OCI-LY3 (cell line): ENCODE measurements around the gene ATP11C.
"Not testable (repeated sequence)": the region's sequence is repeated elsewhere in the genome, so short reads cannot be mapped to it uniquely, and the experiment has no call there.

Experiments
- H2AFZ ChIP-seq: fragments of 200-600, 300-600 bp; shearing (Covaris generic); 2 replicates; pipeline ENCODE4 v1.6.0; 2014; ENCODE audit warnings: antibody characterized with exemption, low read depth, low read length
- H3K27ac ChIP-seq: fragments of 200-600, 300-600 bp; sonication (generic); 2 replicates; pipeline ENCODE4 v1.5.1; 2014; ENCODE audit warnings: mild to moderate bottlenecking, low read length, moderate library complexity, mixed read lengths
- H3K27me3 ChIP-seq: fragments of 200-600, 300-600 bp; sonication (generic); 2 replicates; pipeline ENCODE4 v1.6.1; 2014; ENCODE audit warnings: low read depth, low read length, mixed read lengths
- H3K36me3 ChIP-seq: fragments of 200-600, 300-600 bp; sonication (generic); replicated peaks from 2 replicates; pipeline ENCODE3; 2014; ENCODE audit warnings: low read depth, low read length, mixed read lengths
- H3K4me1 ChIP-seq: fragments of 300-600, 200-600 bp; sonication (generic); 2 replicates; pipeline ENCODE4 v1.6.1; 2014; ENCODE audit warnings: low read length, mixed read lengths
- H3K4me2 ChIP-seq: fragments of 200-600, 300-600 bp; sonication (generic); 2 replicates; pipeline ENCODE4 v1.6.1; 2014; ENCODE audit warnings: low read length, mixed read lengths
- H3K4me3 ChIP-seq: fragments of 300-600, 200-600 bp; sonication (generic); 2 replicates; pipeline ENCODE4 v1.5.1; 2014; ENCODE audit warnings: antibody characterized with exemption, mild to moderate bottlenecking, low read length, moderate library complexity
- H3K79me2 ChIP-seq: fragments of 300-600, 200-600 bp; shearing (Covaris generic); 2 replicates; pipeline ENCODE4 v1.6.1; 2014; ENCODE audit warnings: mild to moderate bottlenecking, low read length, mixed read lengths
- H3K9ac ChIP-seq: fragments of 300-600, 200-600 bp; shearing (Covaris generic); 2 replicates; pipeline ENCODE4 v1.6.0; 2014; ENCODE audit warnings: mild to moderate bottlenecking, low read length, moderate library complexity
- H3K9me3 ChIP-seq: fragments of 200-600, 300-600 bp; shearing (Covaris generic); 2 replicates; pipeline ENCODE4 v1.6.1; 2014; ENCODE audit warnings: low read length, mixed read lengths; ENCODE audit not compliant: insufficient read depth
- H4K20me1 ChIP-seq: fragments of 200-600, 300-600 bp; sonication (generic); 2 replicates; pipeline ENCODE4 v1.6.1; 2016; ENCODE audit warnings: low read length, mixed read lengths; ENCODE audit not compliant: insufficient read depth
- CTCF ChIP-seq: fragments of 200-600, 300-600 bp; sonication (generic); IDR thresholded peaks from 2 replicates; pipeline ENCODE4 v1.5.1; 2014; ENCODE audit warnings: antibody characterized with exemption, low read length, low read depth
- EZH2phosphoT487 ChIP-seq: fragments of 200-600 bp; shearing (Covaris generic); IDR thresholded peaks from 2 replicates; pipeline ENCODE4 v1.6.1; 2018; ENCODE audit warnings: antibody characterized with exemption, mixed run types, low read depth

Gene ATP11C

GRCh38 chrX:139924069-139924695 lies 8.7 kb downstream of the ATP11C start:
- no peaks in the 10 kb centered on the region for H3K9me3 ChIP-seq
- no peak overlapping the region for H3K4me2 ChIP-seq
- no peaks in the 10 kb centered on the region for H3K27me3 ChIP-seq
- H3K79me2 ChIP-seq = peaks cover 61% of the 10 kb centered on the region
- TF ChIP-seq EZH2phosphoT487 = no peak
- H3K36me3 ChIP-seq = no peaks in the 10 kb centered on the region
- no peak overlapping the region for H3K4me3 ChIP-seq
- peaks cover 23% of the 10 kb centered on the region for H4K20me1 ChIP-seq
- H3K27ac ChIP-seq = no peak overlapping the region
- H3K9ac ChIP-seq = no peak overlapping the region
- H3K4me1 ChIP-seq = no peaks in the 10 kb centered on the region
- no peak overlapping the region for H2AFZ ChIP-seq

- H3K4me1 ChIP-seq, H3K4me3 ChIP-seq, H3K9me3 ChIP-seq, H3K27ac ChIP-seq, H3K9ac ChIP-seq, H3K4me2 ChIP-seq, H3K36me3 ChIP-seq, H3K27me3 ChIP-seq, H4K20me1 ChIP-seq, H2AFZ ChIP-seq: not testable (repeated sequence)
- peaks cover 48% of the 10 kb centered on the region for H3K79me2 ChIP-seq
Measured at GRCh38 chrX:139921142-139921541, 11.7 kb downstream of the ATP11C start.

- TF ChIP-seq CTCF (no peak), EZH2phosphoT487 (no peak)
- Histone ChIP-seq H3K27me3 (no peaks in the 10 kb centered on the region), H3K79me2 (peaks cover 40% of the 10 kb centered on the region)
Measured at GRCh38 chrX:139920316-139920715, 12.5 kb downstream of the ATP11C start.

GRCh38 chrX:139914421-139914820 lies 18.4 kb downstream of the ATP11C start:
- Histone ChIP-seq H3K27me3 (no peaks in the 10 kb centered on the region), H3K36me3 (no peaks in the 10 kb centered on the region), H3K4me2 (no peak overlapping the region), H4K20me1 (peaks cover 23% of the 10 kb centered on the region), H2AFZ (no peak overlapping the region), H3K4me1 (peaks cover 15% of the 10 kb centered on the region), H3K27ac (no peak overlapping the region), H3K79me2 (peaks cover 29% of the 10 kb centered on the region), H3K4me3 (no peak overlapping the region), H3K9ac (no peak overlapping the region), H3K9me3 (no peaks in the 10 kb centered on the region)
- TF ChIP-seq CTCF (no peak), EZH2phosphoT487 (no peak)

More at GRCh38 chrX:139920316-139920715, 12.5 kb downstream of the ATP11C start:
- Histone ChIP-seq H3K27ac (no peak overlapping the region), H3K9me3 (no peaks in the 10 kb centered on the region), H3K4me2 (no peak overlapping the region), H3K36me3 (no peaks in the 10 kb centered on the region), H3K9ac (no peak overlapping the region), H2AFZ (no peak overlapping the region), H4K20me1 (peaks cover 5% of the 10 kb centered on the region; the same call in 1 of the 2 replicates), H3K4me1 (no peaks in the 10 kb centered on the region), H3K4me3 (no peak overlapping the region)

DNA sequence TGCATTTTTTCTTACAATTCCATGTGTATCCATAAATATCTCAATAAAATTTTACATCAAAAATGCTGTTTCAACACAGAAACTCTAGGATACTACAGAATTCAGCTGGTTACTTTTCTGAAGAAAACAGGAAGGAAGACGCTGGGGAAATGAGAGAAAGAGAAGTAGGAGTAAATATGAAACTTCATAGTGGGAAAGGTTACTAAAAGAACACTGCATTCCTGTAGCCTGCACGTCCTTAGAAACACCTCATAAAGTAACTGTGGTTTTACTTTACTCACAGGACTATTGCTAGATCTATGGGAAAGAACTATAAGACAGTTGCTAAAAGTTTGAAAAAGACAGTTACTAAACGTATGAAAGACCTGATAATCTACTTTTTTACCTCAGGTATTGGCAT lies 23.1 kb downstream of the ATP11C start:
- Histone ChIP-seq H2AFZ (no peak overlapping the region), H3K4me1 (peaks cover 25% of the 10 kb centered on the region), H3K27ac (no peak overlapping the region), H4K20me1 (peaks cover 37% of the 10 kb centered on the region), H3K4me2 (peak overlapping the region; percentile 70), H3K27me3 (no peaks in the 10 kb centered on the region), H3K4me3 (peak overlapping the region; percentile 15; the same call in 1 of the 2 replicates), H3K79me2 (peaks cover 24% of the 10 kb centered on the region), H3K9me3 (no peaks in the 10 kb centered on the region), H3K9ac (no peak overlapping the region), H3K36me3 (no peaks in the 10 kb centered on the region)
- no peak for TF ChIP-seq CTCF
- no peak for TF ChIP-seq EZH2phosphoT487
